Measurements from ENCODE around the gene HGF.

HGF gene

GRCh38 chr7:81715984-81716588 is 53.8 kb downstream of the HGF start:
- Mint-ChIP-seq H3K27ac (no peak overlapping the region), H3K36me3 (ENCODE audit: low read depth) (no peaks in the 10 kb centered on the region), H3K27me3 (no peaks in the 10 kb centered on the region), H3K4me1 (ENCODE audit: low read depth) (no peaks in the 10 kb centered on the region), H3K9me3 (peaks cover 5% of the 10 kb centered on the region), H3K4me3 (no peak overlapping the region)
- DNase-seq, result no peak

GRCh38 chr7:81714306-81714705 is 55.5 kb downstream of the HGF start:
- Mint-ChIP-seq H3K4me1 (ENCODE audit: low read depth) (no peaks in the 10 kb centered on the region), H3K36me3 (ENCODE audit: low read depth) (no peaks in the 10 kb centered on the region), H3K27me3 (no peaks in the 10 kb centered on the region), H3K9me3 (peaks cover 8% of the 10 kb centered on the region), H3K4me3 (no peak overlapping the region), H3K27ac (no peak overlapping the region)
- no peak for DNase-seq

- Mint-ChIP-seq H3K4me3 (no peak overlapping the region), H3K27ac (no peak overlapping the region), H3K27me3 (no peaks in the 10 kb centered on the region), H3K36me3 (ENCODE audit: low read depth) (no peaks in the 10 kb centered on the region), H3K9me3 (peaks cover 5% of the 10 kb centered on the region), H3K4me1 (ENCODE audit: low read depth) (no peaks in the 10 kb centered on the region)
- no peak for DNase-seq
Observed at GRCh38 chr7:81710751-81711150, 59.1 kb downstream of the HGF start.

- H3K4me3 Mint-ChIP-seq, result no peak overlapping the region
- H3K4me1 Mint-ChIP-seq (ENCODE audit: low read depth), result no peaks in the 10 kb centered on the region
- peaks cover 5% of the 10 kb centered on the region for H3K9me3 Mint-ChIP-seq
- DNase-seq, result no peak
- H3K27ac Mint-ChIP-seq, result no peak overlapping the region
- no peaks in the 10 kb centered on the region for H3K36me3 Mint-ChIP-seq (ENCODE audit: low read depth)
- H3K27me3 Mint-ChIP-seq, result no peaks in the 10 kb centered on the region
Observed at GRCh38 chr7:81709836-81710235, 60.0 kb downstream of the HGF start.

GRCh38 chr7:81707966-81708365 is 61.9 kb downstream of the HGF start:
- Mint-ChIP-seq H3K4me1 (ENCODE audit: low read depth) (no peaks in the 10 kb centered on the region), H3K4me3 (no peak overlapping the region), H3K9me3 (peaks cover 4% of the 10 kb centered on the region), H3K36me3 (ENCODE audit: low read depth) (no peaks in the 10 kb centered on the region), H3K27me3 (no peaks in the 10 kb centered on the region), H3K27ac (no peak overlapping the region)
- DNase-seq, result no peak

GRCh38 chr7:81707196-81707595 is 62.7 kb downstream of the HGF start:
- DNase-seq, result no peak
- Mint-ChIP-seq H3K36me3 (ENCODE audit: low read depth) (no peaks in the 10 kb centered on the region), H3K9me3 (peaks cover 4% of the 10 kb centered on the region), H3K27ac (no peak overlapping the region), H3K4me1 (ENCODE audit: low read depth) (no peaks in the 10 kb centered on the region), H3K27me3 (no peaks in the 10 kb centered on the region), H3K4me3 (no peak overlapping the region)

- Mint-ChIP-seq H3K4me1 (ENCODE audit: low read depth) (no peaks in the 10 kb centered on the region), H3K27ac (no peak overlapping the region), H3K9me3 (peaks cover 2% of the 10 kb centered on the region), H3K4me3 (no peak overlapping the region), H3K27me3 (no peaks in the 10 kb centered on the region), H3K36me3 (ENCODE audit: low read depth) (no peaks in the 10 kb centered on the region)
- DNase-seq, result no peak
Observed at GRCh38 chr7:81705206-81705605, 64.6 kb downstream of the HGF start.

GRCh38 chr7:81704595-81704994 is 65.3 kb downstream of the HGF start:
- Mint-ChIP-seq H3K9me3 (peaks cover 2% of the 10 kb centered on the region), H3K27ac (no peak overlapping the region), H3K4me1 (ENCODE audit: low read depth) (no peaks in the 10 kb centered on the region), H3K27me3 (no peaks in the 10 kb centered on the region), H3K4me3 (no peak overlapping the region), H3K36me3 (ENCODE audit: low read depth) (no peaks in the 10 kb centered on the region)
- no peak for DNase-seq

- Mint-ChIP-seq H3K9me3 (no peaks in the 10 kb centered on the region), H3K27ac (no peak overlapping the region), H3K36me3 (ENCODE audit: low read depth) (no peaks in the 10 kb centered on the region), H3K4me3 (no peak overlapping the region), H3K4me1 (ENCODE audit: low read depth) (no peaks in the 10 kb centered on the region), H3K27me3 (no peaks in the 10 kb centered on the region)
- DNase-seq, result no peak
Observed at GRCh38 chr7:81698965-81699364, 70.9 kb downstream of the HGF start.

GRCh38 chr7:81694711-81695110 is 75.1 kb downstream of the HGF start:
- no peaks in the 10 kb centered on the region for H3K4me1 Mint-ChIP-seq (ENCODE audit: low read depth)
- no peaks in the 10 kb centered on the region for H3K36me3 Mint-ChIP-seq (ENCODE audit: low read depth)
- H3K9me3 Mint-ChIP-seq, result no peaks in the 10 kb centered on the region
- H3K4me3 Mint-ChIP-seq, result no peak overlapping the region
- DNase-seq, result no peak
- H3K27me3 Mint-ChIP-seq, result no peaks in the 10 kb centered on the region
- no peak overlapping the region for H3K27ac Mint-ChIP-seq

- Mint-ChIP-seq H3K27me3 (no peaks in the 10 kb centered on the region), H3K36me3 (ENCODE audit: low read depth) (no peaks in the 10 kb centered on the region), H3K4me1 (ENCODE audit: low read depth) (no peaks in the 10 kb centered on the region), H3K4me3 (no peak overlapping the region), H3K9me3 (no peaks in the 10 kb centered on the region), H3K27ac (no peak overlapping the region)
- DNase-seq, result no peak
Observed at GRCh38 chr7:81693894-81694293, 76.0 kb downstream of the HGF start.

GRCh38 chr7:81693080-81693479 is 76.8 kb downstream of the HGF start:
- Mint-ChIP-seq H3K27ac (no peak overlapping the region), H3K4me1 (ENCODE audit: low read depth) (no peaks in the 10 kb centered on the region), H3K27me3 (no peaks in the 10 kb centered on the region), H3K36me3 (ENCODE audit: low read depth) (no peaks in the 10 kb centered on the region), H3K4me3 (no peak overlapping the region), H3K9me3 (no peaks in the 10 kb centered on the region)
- DNase-seq, result no peak

GRCh38 chr7:81692146-81692905 is 77.5 kb downstream of the HGF start:
- Mint-ChIP-seq H3K36me3 (ENCODE audit: low read depth) (no peaks in the 10 kb centered on the region), H3K27ac (no peak overlapping the region), H3K27me3 (no peaks in the 10 kb centered on the region), H3K4me1 (ENCODE audit: low read depth) (no peaks in the 10 kb centered on the region), H3K9me3 (no peaks in the 10 kb centered on the region), H3K4me3 (no peak overlapping the region)
- no peak for DNase-seq

- Mint-ChIP-seq H3K4me3 (no peak overlapping the region), H3K36me3 (ENCODE audit: low read depth) (no peaks in the 10 kb centered on the region), H3K4me1 (ENCODE audit: low read depth) (no peaks in the 10 kb centered on the region), H3K27ac (no peak overlapping the region), H3K9me3 (no peaks in the 10 kb centered on the region), H3K27me3 (no peaks in the 10 kb centered on the region)
- no peak for DNase-seq
Observed at GRCh38 chr7:81691199-81691821, 78.5 kb downstream of the HGF start.

GRCh38 chr7:81690688-81691087 is 79.2 kb downstream of the HGF start:
- DNase-seq, result no peak
- Mint-ChIP-seq H3K4me3 (no peak overlapping the region), H3K4me1 (ENCODE audit: low read depth) (no peaks in the 10 kb centered on the region), H3K27ac (no peak overlapping the region), H3K36me3 (ENCODE audit: low read depth) (no peaks in the 10 kb centered on the region), H3K9me3 (no peaks in the 10 kb centered on the region), H3K27me3 (no peaks in the 10 kb centered on the region)
